GM12878 (cell line): ENCODE data around the gene SAMSN1. TPM values are rescaled to one million over a fixed set of nuclear protein-coding genes. Genes with fewer than 3 reads are reported as not detected.
A peak's percentile ranks its signal among the peaks of the same experiment; 100 is the strongest.

Source experiments
- ASH2L ChIP-seq: fragments of 300-600, 200-600 bp; sonication (generic); IDR thresholded peaks from 2 replicates; pipeline ENCODE4 v1.6.1; 2017; ENCODE audit warnings: low read depth, mild to moderate bottlenecking, borderline replicate concordance
- BCL11A ChIP-seq: IDR thresholded peaks from 2 replicates; pipeline ENCODE4 v1.6.1; 2011; ENCODE audit warnings: low read depth, low read length
- CBX3 ChIP-seq: fragments of 200-600 bp; sonication (generic); IDR thresholded peaks from 2 replicates; pipeline ENCODE4 v1.6.1; 2016; ENCODE audit warnings: low read depth, borderline replicate concordance
- CEBPB ChIP-seq, 2 experiments: fragments of 150-350 bp in 1 of 2; IDR thresholded peaks; 2 replicates each; pipeline ENCODE4 v1.6.1; 2012 to 2014; ENCODE audit warnings: low read depth in 2 of 2, low read length in 2 of 2, borderline replicate concordance in 1 of 2, inconsistent platforms in 1 of 2
- CHD4 ChIP-seq: fragments of 200-600 bp; sonication (generic); IDR thresholded peaks from 2 replicates; pipeline ENCODE4 v1.6.1; 2016; ENCODE audit warnings: mild to moderate bottlenecking
- EED ChIP-seq: sonication (generic); IDR thresholded peaks from 2 replicates; pipeline ENCODE4 v1.6.1; 2016; ENCODE audit warnings: antibody characterized with exemption, low read depth
- FOS ChIP-seq: IDR thresholded peaks from 3 replicates; pipeline ENCODE4 v1.6.1; 2011; ENCODE audit warnings: borderline replicate concordance; ENCODE audit not compliant: insufficient read length; ENCODE audit errors: extremely low read depth
- FOXK2 ChIP-seq: fragments of 450-650 bp; IDR thresholded peaks from 2 replicates; pipeline ENCODE4 v1.6.1; 2017; ENCODE audit warnings: mild to moderate bottlenecking, moderate library complexity
- GATAD2B ChIP-seq: fragments of 450-650 bp; conservative IDR thresholded peaks from 2 replicates; pipeline ENCODE4 v1.6.1; 2017; ENCODE audit warnings: low read depth, mild to moderate bottlenecking, moderate library complexity
- HDAC2 ChIP-seq: fragments of 200-600 bp; sonication (generic); IDR thresholded peaks from 2 replicates; pipeline ENCODE4 v1.6.1; 2017
- HDAC6 ChIP-seq: fragments of 200-600 bp; sonication (generic); IDR thresholded peaks from one replicate; pipeline ENCODE4 v1.8.0; 2017; ENCODE audit warnings: antibody characterized with exemption; ENCODE audit not compliant: unreplicated experiment
- MEF2B ChIP-seq: fragments of 450-650 bp; IDR thresholded peaks from 2 replicates; pipeline ENCODE4 v1.6.1; 2018; ENCODE audit warnings: mild to moderate bottlenecking, moderate library complexity; ENCODE audit not compliant: partially characterized antibody, poor library complexity, severe bottlenecking
- MTA2 ChIP-seq: fragments of 450-650 bp; IDR thresholded peaks from 2 replicates; pipeline ENCODE4 v1.6.1; 2016; ENCODE audit warnings: low read depth, mild to moderate bottlenecking, moderate library complexity
- RUNX3 ChIP-seq: IDR thresholded peaks from 2 replicates; pipeline ENCODE4 v1.6.1; 2012; ENCODE audit warnings: low read length, inconsistent platforms
- SP1 ChIP-seq: IDR thresholded peaks from one replicate; pipeline ENCODE4 v1.6.1; 2011; ENCODE audit warnings: low read depth, low read length
- TCF3 ChIP-seq: IDR thresholded peaks from 2 replicates; pipeline ENCODE4 v1.6.1; 2012; ENCODE audit warnings: low read depth, mild to moderate bottlenecking, low read length, borderline replicate concordance; ENCODE audit not compliant: insufficient read depth
- WRNIP1 ChIP-seq: IDR thresholded peaks from 2 replicates; pipeline ENCODE4 v1.6.1; 2011; ENCODE audit warnings: low read depth, low read length, improper control_type of control experiment, borderline replicate concordance
- YBX1 ChIP-seq: fragments of 450-650 bp; IDR thresholded peaks from 2 replicates; pipeline ENCODE4 v1.6.1; 2016; ENCODE audit warnings: antibody characterized with exemption
- ZNF274 ChIP-seq: IDR thresholded peaks from one replicate; pipeline ENCODE4 v1.8.0; 2011; ENCODE audit not compliant: insufficient read length, insufficient read depth
- polyA plus RNA-seq, 11 experiments: library from polyadenylated mRNA; depleted of rRNA in 4 of 11; unstranded in 6 of 11; stranded (reverse) in 5 of 11; fragments of >200 nt; fragmentation: Nextera tagmentation in 4 of 11; fragmentation: Illumina TruSeq in 1 of 11; extraction: Ambion mirVana in 4 of 11; extraction: Trizol in 1 of 11; gene quantifications; 1 replicate in 1 of 11; 2 replicates in 10 of 11; pipeline versions ENCODE4 v1.2.1 to v1.2.3, GENCODE V29; 2011 to 2016; ENCODE audit warnings: inconsistent platforms in 2 of 11, missing spikeins in 2 of 11, low read depth in 1 of 11
- total RNA-seq, 4 experiments: library from RNA; depleted of rRNA in 3 of 4; stranded (reverse); fragments of >200 nt in 3 of 4; fragmentation: Illumina TruSeq in 1 of 4; extraction: Trizol in 1 of 4; gene quantifications; 2 replicates each; pipeline versions ENCODE4 v1.2.1 to v1.2.3, GENCODE V29; 2013 to 2021
- TF ChIP-seq, protein P1 (sequence below): IDR thresholded peaks from 2 replicates; pipeline ENCODE4 v1.6.1; 2012; ENCODE audit warnings: low read length, inconsistent platforms
- TF ChIP-seq, protein P2 (sequence below): fragments of 450-650 bp; IDR thresholded peaks from 2 replicates; pipeline ENCODE4 v1.6.1; 2017; ENCODE audit warnings: borderline replicate concordance
- TF ChIP-seq, protein P3 (sequence below): IDR thresholded peaks from 2 replicates; pipeline ENCODE4 v1.6.1; 2012; ENCODE audit warnings: low read depth, low read length, improper control_type of control experiment
- TF ChIP-seq, protein P4 (sequence below): fragments of 450-650 bp; formaldehyde crosslinking; IDR thresholded peaks from 2 replicates; pipeline ENCODE4 v1.4.0; 2020; ENCODE audit warnings: mild to moderate bottlenecking, moderate library complexity

Gene SAMSN1
- total and polyA plus RNA-seq, 10 of the 15 experiments (the other 5 are each of a cell fraction or from before 2014, with no cell fraction given) = 23.2 to 102 (median 44.9) TPM

DNA sequence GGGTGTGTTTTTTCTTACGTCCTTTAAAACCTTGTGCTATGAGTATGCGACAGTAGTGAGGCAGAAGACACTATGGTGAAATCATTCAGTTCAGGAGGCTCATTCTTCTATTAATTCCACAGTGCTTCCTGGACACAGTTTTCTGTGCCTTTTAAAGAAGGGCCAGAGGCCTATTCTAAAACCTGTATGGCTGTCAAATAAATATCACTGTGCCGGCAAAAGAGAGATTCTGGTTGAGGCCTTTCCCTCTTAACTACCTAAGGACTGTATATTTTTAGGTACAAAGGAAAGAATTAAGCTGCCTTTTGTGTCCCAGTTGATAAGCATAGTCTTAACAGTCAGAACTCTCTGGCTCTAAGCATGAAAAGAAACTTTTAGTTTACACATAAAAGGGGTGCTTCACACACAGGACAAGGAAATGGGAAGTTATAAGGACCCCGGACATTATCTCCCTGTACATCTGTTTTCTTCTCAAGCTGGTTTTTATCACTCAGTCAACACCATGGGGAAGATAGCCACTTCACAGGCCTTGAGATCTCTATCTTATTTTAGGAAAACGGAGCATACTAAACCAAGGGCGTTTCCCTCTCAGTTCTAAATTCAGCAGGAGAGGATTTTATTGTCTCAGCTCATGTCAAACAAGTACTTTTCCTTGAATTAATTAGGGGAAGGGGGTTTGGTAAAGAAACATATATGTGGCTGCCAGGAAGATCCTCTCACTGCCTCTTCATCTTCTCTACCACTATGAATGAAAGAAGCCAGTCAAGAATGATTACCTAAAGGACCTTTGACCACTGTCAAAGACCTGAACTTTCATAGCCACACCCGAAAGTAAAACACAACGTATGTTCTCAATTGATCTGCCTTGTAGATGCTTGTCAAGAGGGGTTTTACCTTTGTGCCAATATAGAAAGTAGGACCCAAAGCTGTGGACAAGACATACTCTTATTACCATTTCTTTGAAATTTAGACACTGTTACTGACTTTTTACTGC is 91.8 kb downstream of the SAMSN1 start (continued):
- TF ChIP-seq, protein P1, sequence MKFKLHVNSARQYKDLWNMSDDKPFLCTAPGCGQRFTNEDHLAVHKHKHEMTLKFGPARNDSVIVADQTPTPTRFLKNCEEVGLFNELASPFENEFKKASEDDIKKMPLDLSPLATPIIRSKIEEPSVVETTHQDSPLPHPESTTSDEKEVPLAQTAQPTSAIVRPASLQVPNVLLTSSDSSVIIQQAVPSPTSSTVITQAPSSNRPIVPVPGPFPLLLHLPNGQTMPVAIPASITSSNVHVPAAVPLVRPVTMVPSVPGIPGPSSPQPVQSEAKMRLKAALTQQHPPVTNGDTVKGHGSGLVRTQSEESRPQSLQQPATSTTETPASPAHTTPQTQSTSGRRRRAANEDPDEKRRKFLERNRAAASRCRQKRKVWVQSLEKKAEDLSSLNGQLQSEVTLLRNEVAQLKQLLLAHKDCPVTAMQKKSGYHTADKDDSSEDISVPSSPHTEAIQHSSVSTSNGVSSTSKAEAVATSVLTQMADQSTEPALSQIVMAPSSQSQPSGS = peak; percentile 67
- TF ChIP-seq YBX1 = no peak
- TF ChIP-seq, protein P2, sequence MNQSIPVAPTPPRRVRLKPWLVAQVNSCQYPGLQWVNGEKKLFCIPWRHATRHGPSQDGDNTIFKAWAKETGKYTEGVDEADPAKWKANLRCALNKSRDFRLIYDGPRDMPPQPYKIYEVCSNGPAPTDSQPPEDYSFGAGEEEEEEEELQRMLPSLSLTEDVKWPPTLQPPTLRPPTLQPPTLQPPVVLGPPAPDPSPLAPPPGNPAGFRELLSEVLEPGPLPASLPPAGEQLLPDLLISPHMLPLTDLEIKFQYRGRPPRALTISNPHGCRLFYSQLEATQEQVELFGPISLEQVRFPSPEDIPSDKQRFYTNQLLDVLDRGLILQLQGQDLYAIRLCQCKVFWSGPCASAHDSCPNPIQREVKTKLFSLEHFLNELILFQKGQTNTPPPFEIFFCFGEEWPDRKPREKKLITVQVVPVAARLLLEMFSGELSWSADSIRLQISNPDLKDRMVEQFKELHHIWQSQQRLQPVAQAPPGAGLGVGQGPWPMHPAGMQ = no peak
- no peak for TF ChIP-seq GATAD2B
- TF ChIP-seq WRNIP1 = no peak
- peak; percentile 61; the same call in 1 of the 2 replicates for TF ChIP-seq BCL11A
- no peak for TF ChIP-seq FOXK2
- peak; percentile 68; the same call in 1 of the 2 replicates for TF ChIP-seq MTA2
- peak; percentile 68; the same call in 1 of the 2 replicates for TF ChIP-seq RUNX3
- TF ChIP-seq, protein P3, sequence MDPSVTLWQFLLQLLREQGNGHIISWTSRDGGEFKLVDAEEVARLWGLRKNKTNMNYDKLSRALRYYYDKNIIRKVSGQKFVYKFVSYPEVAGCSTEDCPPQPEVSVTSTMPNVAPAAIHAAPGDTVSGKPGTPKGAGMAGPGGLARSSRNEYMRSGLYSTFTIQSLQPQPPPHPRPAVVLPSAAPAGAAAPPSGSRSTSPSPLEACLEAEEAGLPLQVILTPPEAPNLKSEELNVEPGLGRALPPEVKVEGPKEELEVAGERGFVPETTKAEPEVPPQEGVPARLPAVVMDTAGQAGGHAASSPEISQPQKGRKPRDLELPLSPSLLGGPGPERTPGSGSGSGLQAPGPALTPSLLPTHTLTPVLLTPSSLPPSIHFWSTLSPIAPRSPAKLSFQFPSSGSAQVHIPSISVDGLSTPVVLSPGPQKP = no peak
- no peak for TF ChIP-seq CBX3
- no peak for TF ChIP-seq SP1
- no peak for TF ChIP-seq ASH2L
- TF ChIP-seq FOS = no peak
- no peak; the same call in 1 of the 2 replicates for TF ChIP-seq EED
- TF ChIP-seq TCF3 = no peak
- no peak for TF ChIP-seq HDAC6
- no peak for TF ChIP-seq ZNF274
- TF ChIP-seq, protein P4, sequence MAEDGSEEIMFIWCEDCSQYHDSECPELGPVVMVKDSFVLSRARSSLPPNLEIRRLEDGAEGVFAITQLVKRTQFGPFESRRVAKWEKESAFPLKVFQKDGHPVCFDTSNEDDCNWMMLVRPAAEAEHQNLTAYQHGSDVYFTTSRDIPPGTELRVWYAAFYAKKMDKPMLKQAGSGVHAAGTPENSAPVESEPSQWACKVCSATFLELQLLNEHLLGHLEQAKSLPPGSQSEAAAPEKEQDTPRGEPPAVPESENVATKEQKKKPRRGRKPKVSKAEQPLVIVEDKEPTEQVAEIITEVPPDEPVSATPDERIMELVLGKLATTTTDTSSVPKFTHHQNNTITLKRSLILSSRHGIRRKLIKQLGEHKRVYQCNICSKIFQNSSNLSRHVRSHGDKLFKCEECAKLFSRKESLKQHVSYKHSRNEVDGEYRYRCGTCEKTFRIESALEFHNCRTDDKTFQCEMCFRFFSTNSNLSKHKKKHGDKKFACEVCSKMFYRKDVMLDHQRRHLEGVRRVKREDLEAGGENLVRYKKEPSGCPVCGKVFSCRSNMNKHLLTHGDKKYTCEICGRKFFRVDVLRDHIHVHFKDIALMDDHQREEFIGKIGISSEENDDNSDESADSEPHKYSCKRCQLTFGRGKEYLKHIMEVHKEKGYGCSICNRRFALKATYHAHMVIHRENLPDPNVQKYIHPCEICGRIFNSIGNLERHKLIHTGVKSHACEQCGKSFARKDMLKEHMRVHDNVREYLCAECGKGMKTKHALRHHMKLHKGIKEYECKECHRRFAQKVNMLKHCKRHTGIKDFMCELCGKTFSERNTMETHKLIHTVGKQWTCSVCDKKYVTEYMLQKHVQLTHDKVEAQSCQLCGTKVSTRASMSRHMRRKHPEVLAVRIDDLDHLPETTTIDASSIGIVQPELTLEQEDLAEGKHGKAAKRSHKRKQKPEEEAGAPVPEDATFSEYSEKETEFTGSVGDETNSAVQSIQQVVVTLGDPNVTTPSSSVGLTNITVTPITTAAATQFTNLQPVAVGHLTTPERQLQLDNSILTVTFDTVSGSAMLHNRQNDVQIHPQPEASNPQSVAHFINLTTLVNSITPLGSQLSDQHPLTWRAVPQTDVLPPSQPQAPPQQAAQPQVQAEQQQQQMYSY (CRISPR knock-in tag) = no peak
- peak; percentile 21 for TF ChIP-seq MEF2B
- no peak for TF ChIP-seq HDAC2
- no peak for TF ChIP-seq CHD4
- no peak for TF ChIP-seq CEBPB (IDR thresholded peaks at IDR 0.05; ENCODE audit: borderline replicate concordance in 1 of 2, low read depth in 2 of 2, low read length in 2 of 2)
